B cell (primary cell): ENCODE measurements around the gene CAMK1. TPM values are rescaled to one million over a fixed set of nuclear protein-coding genes. Genes with fewer than 3 reads are reported as not detected.

Experiments used
- ATAC-seq: fragments of 200-7000 bp; cut with Tn5 transposase; one replicate; pipeline ENCODE4 v1.10.0; 2021; ENCODE audit warnings: low read depth, mild to moderate bottlenecking, moderate number of reproducible peaks, moderate library complexity
- CTCF ChIA-PET: fragments of 350-600 bp; sonication (Branson Sonifier 250); formaldehyde crosslinking; loops from one replicate; lab custom pipeline; 2021; ENCODE audit warnings: antibody characterized with exemption, inconsistent platforms; lab: Charles Lee
- POLR2A ChIA-PET: fragments of 350-600 bp; sonication (Branson Sonifier 250); formaldehyde crosslinking; loops from one replicate; lab custom pipeline; 2021; ENCODE audit warnings: antibody characterized with exemption; lab: Charles Lee
- DNase-seq: peaks from one replicate; pipeline ENCODE4 v3.0.0; 2013
- H2AFZ ChIP-seq: 2 replicates; pipeline ENCODE4 v1.6.1; 2012; ENCODE audit warnings: mild to moderate bottlenecking, low read depth, low read length; ENCODE audit not compliant: insufficient read depth, poor library complexity, severe bottlenecking
- H3K27ac ChIP-seq, 2 donors: 1 replicate in 1 of 2; 2 replicates in 1 of 2; pipeline ENCODE4 v1.5.1; 2012 to 2013; ENCODE audit warnings: low read length in 2 of 2, mild to moderate bottlenecking in 2 of 2, moderate library complexity in 1 of 2
- H3K27me3 ChIP-seq, 4 experiments: fragments of 200-600 bp in 1 of 4; sonication (generic) in 1 of 4; replicated peaks in 1 of 4; 1 replicate in 2 of 4; 2 replicates in 2 of 4; pipeline versions ENCODE4 v1.6.1 to v1.7.0; 2013 to 2016; ENCODE audit warnings: low read length in 3 of 4, mild to moderate bottlenecking in 2 of 4, mixed read lengths in 1 of 4, moderate library complexity in 1 of 4; ENCODE audit not compliant: insufficient read depth in 4 of 4, control insufficient read depth in 3 of 4; ENCODE audit errors: control extremely low read depth in 1 of 4
- H3K36me3 ChIP-seq, 2 experiments: replicated peaks in 1 of 2; 1 replicate in 1 of 2; 2 replicates in 1 of 2; pipeline versions ENCODE4 v1.6.1 to v1.7.1; 2013; ENCODE audit warnings: low read length in 1 of 2; ENCODE audit not compliant: insufficient read depth in 2 of 2, control insufficient read depth in 1 of 2; ENCODE audit errors: control extremely low read depth in 1 of 2, extremely low read depth in 1 of 2
- H3K4me1 ChIP-seq, 2 donors: fragments of 200-600 bp in 1 of 2; sonication (generic) in 1 of 2; 1 replicate in 1 of 2; 2 replicates in 1 of 2; pipeline versions ENCODE4 v1.5.1 to v1.6.1; 2013 to 2017; ENCODE audit warnings: low read length in 2 of 2; ENCODE audit not compliant: control insufficient read depth in 2 of 2, insufficient read depth in 2 of 2
- H3K4me2 ChIP-seq: replicated peaks from 2 replicates; pipeline ENCODE3; 2012; ENCODE audit warnings: mild to moderate bottlenecking, low read depth, low read length; ENCODE audit not compliant: poor library complexity, severe bottlenecking
- H3K4me3 ChIP-seq, 5 experiments: fragments of 200-600 bp in 1 of 5; sonication (generic) in 1 of 5; 1 replicate in 3 of 5; 2 replicates in 2 of 5; pipeline versions ENCODE4 v1.5.1 to v1.7.0; 2011 to 2016; ENCODE audit warnings: low read length in 4 of 5, mild to moderate bottlenecking in 4 of 5, low read depth in 2 of 5, control low read depth in 1 of 5, moderate library complexity in 1 of 5; ENCODE audit not compliant: insufficient read depth in 1 of 5; ENCODE audit errors: control extremely low read depth in 1 of 5, extremely low read depth in 1 of 5
- H3K79me2 ChIP-seq: fragments of 200-600 bp; sonication (generic); one replicate; pipeline ENCODE4 v1.6.0; 2016; ENCODE audit warnings: low read length; ENCODE audit not compliant: control insufficient read depth, insufficient read depth
- H3K9ac ChIP-seq: fragments of 200-600 bp; sonication (generic); 2 replicates; pipeline ENCODE4 v1.6.1; 2017; ENCODE audit warnings: mild to moderate bottlenecking, low read length, moderate library complexity
- H3K9me3 ChIP-seq, 3 donors: one replicate each; pipeline versions ENCODE4 v1.6.1 to v1.7.1; 2013; ENCODE audit warnings: low read length in 2 of 3; ENCODE audit not compliant: control insufficient read depth in 2 of 3, insufficient read depth in 1 of 3; ENCODE audit errors: control extremely low read depth in 1 of 3
- H4K20me1 ChIP-seq: 2 replicates; pipeline ENCODE4 v1.6.0; 2012; ENCODE audit warnings: mild to moderate bottlenecking, low read length; ENCODE audit not compliant: insufficient read depth, control insufficient read depth, poor library complexity, severe bottlenecking
- H3K27ac Mint-ChIP-seq: one replicate; pipeline ENCODE4 v1.8.0; 2021; ENCODE audit warnings: mixed read lengths
- H3K27me3 Mint-ChIP-seq: one replicate; pipeline ENCODE4 v1.8.0; 2021; ENCODE audit warnings: mixed read lengths
- H3K4me1 Mint-ChIP-seq: one replicate; pipeline ENCODE4 v1.8.0; 2021; ENCODE audit warnings: mixed read lengths
- H3K4me3 Mint-ChIP-seq: one replicate; pipeline ENCODE4 v1.8.0; 2021; ENCODE audit warnings: mixed read lengths
- H3K9me3 Mint-ChIP-seq: one replicate; pipeline ENCODE4 v1.8.0; 2022; ENCODE audit warnings: mixed read lengths; ENCODE audit not compliant: insufficient read depth
- CTCF ChIP-seq: fragments of 200-600 bp; IDR thresholded peaks from one replicate; pipeline ENCODE4 v1.8.0; 2022; ENCODE audit warnings: antibody characterized with exemption, mild to moderate bottlenecking
- EZH2 ChIP-seq: IDR thresholded peaks from 2 replicates; pipeline ENCODE4 v1.6.1; 2012; ENCODE audit warnings: borderline replicate concordance, low read depth, mild to moderate bottlenecking, moderate library complexity, low read length; ENCODE audit not compliant: insufficient read depth, poor library complexity, severe bottlenecking
- WGBS: methylation state at CpG from one replicate; pipeline ENCODE4 v1.1.5; 2013; ENCODE audit warnings: missing lambda C conversion rate; ENCODE audit not compliant: insufficient coverage; 5-methylcytosine and 5-hydroxymethylcytosine counted together
- intact Hi-C: fragments of 100-400 bp; cut with micrococcal nuclease; formaldehyde crosslinking; loops from one replicate; pipeline ENCODE4 v1.10.0; 2022
- polyA minus RNA-seq: library from RNA; depleted of rRNA, polyadenylated mRNA; stranded (reverse); fragments of >200 nt; gene quantifications from 2 replicates; pipeline ENCODE4 v1.2.3, GENCODE V29; 2012
- polyA plus RNA-seq: library from polyadenylated mRNA; depleted of rRNA; stranded (reverse); fragments of >200 nt; gene quantifications from 2 replicates; pipeline ENCODE4 v1.2.3, GENCODE V29; 2012
- total RNA-seq, 2 donors: library from RNA; stranded (reverse); fragments of 120-200 nt in 1 of 2; gene quantifications; 1 replicate in 1 of 2; 2 replicates in 1 of 2; pipeline versions ENCODE4 v1.2.3 to v1.2.4, GENCODE V29; 2013 to 2022

Gene CAMK1
- total RNA-seq (0.57 and 1.1 TPM in 2 replicates), polyA plus RNA-seq (0.82 and 0.97 TPM in 2 replicates), polyA minus RNA-seq (0.50 and 1.6 TPM in 2 replicates)
- 1.6 TPM for total RNA-seq (2013)

GRCh38 chr3:9769426-9770275 is at the start of gene CAMK1:
Gene CAMK1 (minus strand): TSS chr3:9769947. CDS start chr3:9767749, 2,198 bp downstream.
- no peaks in the 10 kb centered on the region for H3K9me3 ChIP-seq
- H3K4me2 ChIP-seq = peak within 1 kb of the TSS; percentile 91
- peak within 1 kb of the TSS; percentile 69 for H2AFZ ChIP-seq
- H3K4me1 Mint-ChIP-seq = peaks cover 21% of the 10 kb centered on the region
- CTCF ChIA-PET = interaction anchor here (1.1 kb wide), 2 partner anchors 12 to 13 kb away, joined by 3 read pairs; no protein-coding TSS in a partner anchor
- POLR2A ChIA-PET = interaction anchor here (1.2 to 1.7 kb wide), 2 partner anchors 18 to 23 kb away, joined by 3 to 7 read pairs; partner anchors contain the start of gene TADA3
- peak within 1 kb of the TSS; percentile 65 for H3K9ac ChIP-seq
- TF ChIP-seq CTCF = no peak
- TF ChIP-seq EZH2 = no peak
- DNase-seq (peak; percentile 49), ATAC-seq (peak; percentile 81)
- peaks cover 0 to 2% of the 10 kb centered on the region in 2 experiments for H3K36me3 ChIP-seq
- H3K27me3 Mint-ChIP-seq = peaks cover 5% of the 10 kb centered on the region
- WGBS = 16% methylated on average over 49 of the region's 49 CpGs
- H3K27ac Mint-ChIP-seq = no peak within 1 kb of the TSS
- peaks cover 0 to 12% (median 2%) of the 10 kb centered on the region in 4 experiments for H3K27me3 ChIP-seq
- peak within 1 kb of the TSS; percentile 67 for H3K4me3 Mint-ChIP-seq
- H3K9me3 Mint-ChIP-seq = no peaks in the 10 kb centered on the region
- intact Hi-C loops = loop anchor here (1.0 kb wide), 1 partner anchor 40 kb away; no protein-coding TSS in a partner anchor
- H3K4me1 ChIP-seq = peaks cover 17 to 18% of the 10 kb centered on the region in 2 donors
- H3K27ac ChIP-seq = no peak within 1 kb of the TSS
- no peaks in the 10 kb centered on the region for H4K20me1 ChIP-seq
- no peaks in the 10 kb centered on the region for H3K79me2 ChIP-seq
- peak within 1 kb of the TSS; percentile 38 to 63 (median 39) for H3K4me3 ChIP-seq
